VCaP (cell line): ENCODE results near the gene KCNE5.
"Not testable (repeated sequence)": the region's sequence is repeated elsewhere in the genome, so short reads cannot be mapped to it uniquely, and the experiment has no call there.

ENCODE experiments used
- H3K27ac ChIP-seq: fragments of 450-650 bp; 2 replicates; pipeline ENCODE4 v1.5.1; 2017
- TF ChIP-seq, protein P1 (sequence below): fragments of 450-650 bp; conservative IDR thresholded peaks from 2 replicates; pipeline ENCODE4 v1.5.1; 2017; ENCODE audit warnings: mild to moderate bottlenecking, moderate library complexity

The KCNE5 gene

DNA sequence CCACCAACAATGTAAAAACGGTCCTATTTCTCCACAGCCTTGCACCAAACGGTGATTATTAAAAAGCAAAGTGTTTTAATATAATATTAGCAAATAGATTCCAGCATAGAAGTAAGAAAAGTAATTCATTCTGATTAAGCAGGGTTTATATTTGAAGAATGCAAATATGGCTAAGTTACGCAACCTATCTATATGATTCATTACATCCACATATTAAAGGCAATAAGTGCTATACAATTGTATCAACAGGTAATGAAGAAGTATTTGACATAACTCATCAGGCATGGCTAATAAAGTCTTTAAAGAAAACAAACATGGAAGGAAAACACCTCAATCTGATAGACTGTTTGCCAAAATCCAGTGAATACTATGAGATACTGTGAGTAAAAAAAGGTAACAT, 29.0 kb downstream of the KCNE5 start:
- H3K27ac ChIP-seq: no peak overlapping the region
- TF ChIP-seq, protein P1, sequence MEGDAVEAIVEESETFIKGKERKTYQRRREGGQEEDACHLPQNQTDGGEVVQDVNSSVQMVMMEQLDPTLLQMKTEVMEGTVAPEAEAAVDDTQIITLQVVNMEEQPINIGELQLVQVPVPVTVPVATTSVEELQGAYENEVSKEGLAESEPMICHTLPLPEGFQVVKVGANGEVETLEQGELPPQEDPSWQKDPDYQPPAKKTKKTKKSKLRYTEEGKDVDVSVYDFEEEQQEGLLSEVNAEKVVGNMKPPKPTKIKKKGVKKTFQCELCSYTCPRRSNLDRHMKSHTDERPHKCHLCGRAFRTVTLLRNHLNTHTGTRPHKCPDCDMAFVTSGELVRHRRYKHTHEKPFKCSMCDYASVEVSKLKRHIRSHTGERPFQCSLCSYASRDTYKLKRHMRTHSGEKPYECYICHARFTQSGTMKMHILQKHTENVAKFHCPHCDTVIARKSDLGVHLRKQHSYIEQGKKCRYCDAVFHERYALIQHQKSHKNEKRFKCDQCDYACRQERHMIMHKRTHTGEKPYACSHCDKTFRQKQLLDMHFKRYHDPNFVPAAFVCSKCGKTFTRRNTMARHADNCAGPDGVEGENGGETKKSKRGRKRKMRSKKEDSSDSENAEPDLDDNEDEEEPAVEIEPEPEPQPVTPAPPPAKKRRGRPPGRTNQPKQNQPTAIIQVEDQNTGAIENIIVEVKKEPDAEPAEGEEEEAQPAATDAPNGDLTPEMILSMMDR: no peak

DNA sequence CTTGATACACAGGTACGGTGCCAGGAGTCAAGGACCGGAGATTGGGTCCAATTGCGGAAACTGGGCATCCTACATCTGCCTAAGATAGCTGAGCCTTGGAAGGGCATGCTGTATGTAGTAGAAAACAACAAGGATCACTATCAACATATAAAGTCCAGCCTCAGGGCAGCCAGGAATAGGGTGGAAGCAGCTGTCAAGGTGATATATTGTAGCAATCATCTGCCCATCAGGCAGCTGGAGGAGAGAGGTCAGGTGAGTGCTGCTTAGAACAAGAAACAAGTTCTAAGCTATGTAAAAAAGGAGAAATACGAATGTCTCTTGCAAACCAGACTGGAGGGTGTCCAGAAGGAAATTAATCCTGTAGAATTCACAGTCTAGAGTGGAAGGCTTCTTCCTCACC, 34.8 kb downstream of the KCNE5 start:
- H3K27ac ChIP-seq: no peak overlapping the region
- TF ChIP-seq, protein P1: no peak

DNA sequence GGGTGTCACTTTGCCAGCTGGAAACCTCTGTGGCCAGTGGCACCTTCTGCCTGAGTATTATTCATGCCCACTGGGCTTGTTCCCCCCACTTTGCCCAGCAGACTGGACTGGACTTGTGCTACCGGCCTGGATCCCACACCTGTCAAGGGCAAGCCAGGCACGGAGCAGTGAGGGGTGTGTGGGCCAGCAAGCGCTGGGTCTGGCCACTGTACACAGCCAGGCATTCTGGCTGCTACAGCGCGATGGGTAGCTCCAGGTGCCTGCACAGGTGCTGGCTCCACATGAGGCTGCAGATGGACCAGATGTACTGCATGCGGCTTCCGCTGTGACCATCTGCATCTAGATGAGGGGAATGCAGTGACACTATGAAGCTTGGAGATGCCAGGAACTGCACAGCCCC, 39.5 kb downstream of the KCNE5 start:
- H3K27ac ChIP-seq: no peak overlapping the region
- TF ChIP-seq, protein P1: no peak

DNA sequence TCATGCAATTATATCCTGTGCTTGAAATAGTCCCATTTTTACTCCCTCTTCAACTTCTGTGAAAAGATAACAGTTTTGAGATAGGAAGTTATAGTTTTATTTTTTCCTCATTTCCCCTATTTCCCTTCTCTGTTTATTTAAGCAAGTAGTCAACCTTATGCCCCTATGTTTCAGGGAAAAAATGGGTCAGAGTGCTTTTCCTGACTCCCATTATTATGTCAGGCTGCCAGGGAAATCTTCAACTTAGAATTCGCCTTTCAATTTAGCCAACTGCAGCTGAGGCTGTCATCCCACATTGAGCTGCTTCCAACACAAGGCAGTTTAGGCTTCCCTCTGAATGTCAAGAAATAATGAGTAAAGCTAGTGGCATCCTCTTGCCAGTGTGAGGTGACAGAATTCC, 46.1 kb downstream of the KCNE5 start:
- TF ChIP-seq, protein P1: no peak
- no peak overlapping the region for H3K27ac ChIP-seq

DNA sequence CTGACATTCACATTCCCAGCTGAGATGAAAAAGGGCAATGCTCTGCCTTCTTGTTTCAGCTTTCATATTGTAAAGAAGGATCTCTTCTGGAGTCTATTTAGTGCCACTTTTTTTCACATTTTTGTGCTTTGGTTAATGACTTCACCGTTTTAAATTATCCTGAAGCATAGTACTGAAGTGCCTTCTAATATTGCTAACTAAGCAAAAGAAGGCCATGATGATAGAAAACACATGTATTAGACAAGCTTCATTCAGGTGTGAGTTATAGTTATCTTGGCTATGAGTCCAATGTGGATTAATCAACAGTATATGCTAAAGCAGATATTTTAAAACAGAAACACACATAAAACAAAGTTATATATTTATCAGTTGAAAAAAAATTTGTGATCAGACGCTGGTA, 47.9 kb downstream of the KCNE5 start:
- TF ChIP-seq, protein P1: no peak

DNA sequence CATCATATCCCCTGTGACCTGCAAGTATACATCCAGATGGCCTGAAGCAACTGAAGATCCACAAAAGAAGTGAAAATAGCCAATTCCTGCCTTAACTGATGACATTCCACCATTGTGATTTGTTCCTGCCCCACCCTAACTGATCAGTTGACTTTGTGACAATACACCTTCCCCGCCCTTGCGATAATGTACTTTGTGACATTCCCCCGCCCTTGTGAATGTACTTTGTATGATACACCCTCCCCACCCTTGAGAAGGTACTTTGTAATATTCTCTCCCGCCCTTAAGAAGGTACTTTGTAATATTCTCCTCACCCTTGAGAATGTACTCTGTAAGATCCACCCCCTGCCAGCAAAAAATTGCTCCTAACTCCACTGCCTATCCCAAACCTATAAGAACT, 48.9 kb downstream of the KCNE5 start:
- not testable (repeated sequence) for H3K27ac ChIP-seq

More for the DNA sequence above, 47.9 kb downstream of the KCNE5 start:
- H3K27ac ChIP-seq: no peak overlapping the region
